VCaP (cell line): ENCODE data around the gene PDZD8.

Experiments
- H3K27ac ChIP-seq: fragments of 450-650 bp; 2 replicates; pipeline ENCODE4 v1.5.1; 2017
- TF ChIP-seq, protein P1 (sequence below): fragments of 450-650 bp; conservative IDR thresholded peaks from 2 replicates; pipeline ENCODE4 v1.5.1; 2017; ENCODE audit warnings: mild to moderate bottlenecking, moderate library complexity

Gene PDZD8

DNA sequence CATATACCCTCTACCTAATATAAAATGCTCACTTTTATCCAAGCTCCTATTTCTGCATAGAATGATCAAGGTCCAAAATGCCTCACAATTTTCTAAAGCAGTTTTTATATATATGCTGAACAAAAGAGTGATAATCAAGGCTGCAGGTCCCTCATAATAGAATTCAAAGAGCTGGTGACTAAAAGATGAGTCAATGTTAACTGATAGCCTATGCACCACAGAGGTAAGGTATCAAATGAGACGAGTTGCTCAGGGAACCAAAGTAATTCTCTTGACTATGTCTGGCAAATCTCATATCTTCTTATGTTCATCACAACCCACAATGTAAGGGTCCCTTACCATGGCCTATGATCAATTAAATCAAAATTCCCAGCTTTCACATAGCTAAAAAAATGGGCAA is 15.2 kb downstream of the PDZD8 start:
- TF ChIP-seq, protein P1, sequence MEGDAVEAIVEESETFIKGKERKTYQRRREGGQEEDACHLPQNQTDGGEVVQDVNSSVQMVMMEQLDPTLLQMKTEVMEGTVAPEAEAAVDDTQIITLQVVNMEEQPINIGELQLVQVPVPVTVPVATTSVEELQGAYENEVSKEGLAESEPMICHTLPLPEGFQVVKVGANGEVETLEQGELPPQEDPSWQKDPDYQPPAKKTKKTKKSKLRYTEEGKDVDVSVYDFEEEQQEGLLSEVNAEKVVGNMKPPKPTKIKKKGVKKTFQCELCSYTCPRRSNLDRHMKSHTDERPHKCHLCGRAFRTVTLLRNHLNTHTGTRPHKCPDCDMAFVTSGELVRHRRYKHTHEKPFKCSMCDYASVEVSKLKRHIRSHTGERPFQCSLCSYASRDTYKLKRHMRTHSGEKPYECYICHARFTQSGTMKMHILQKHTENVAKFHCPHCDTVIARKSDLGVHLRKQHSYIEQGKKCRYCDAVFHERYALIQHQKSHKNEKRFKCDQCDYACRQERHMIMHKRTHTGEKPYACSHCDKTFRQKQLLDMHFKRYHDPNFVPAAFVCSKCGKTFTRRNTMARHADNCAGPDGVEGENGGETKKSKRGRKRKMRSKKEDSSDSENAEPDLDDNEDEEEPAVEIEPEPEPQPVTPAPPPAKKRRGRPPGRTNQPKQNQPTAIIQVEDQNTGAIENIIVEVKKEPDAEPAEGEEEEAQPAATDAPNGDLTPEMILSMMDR: no peak
- H3K27ac ChIP-seq: no peak overlapping the region; the same call in 1 of the 2 replicates

DNA sequence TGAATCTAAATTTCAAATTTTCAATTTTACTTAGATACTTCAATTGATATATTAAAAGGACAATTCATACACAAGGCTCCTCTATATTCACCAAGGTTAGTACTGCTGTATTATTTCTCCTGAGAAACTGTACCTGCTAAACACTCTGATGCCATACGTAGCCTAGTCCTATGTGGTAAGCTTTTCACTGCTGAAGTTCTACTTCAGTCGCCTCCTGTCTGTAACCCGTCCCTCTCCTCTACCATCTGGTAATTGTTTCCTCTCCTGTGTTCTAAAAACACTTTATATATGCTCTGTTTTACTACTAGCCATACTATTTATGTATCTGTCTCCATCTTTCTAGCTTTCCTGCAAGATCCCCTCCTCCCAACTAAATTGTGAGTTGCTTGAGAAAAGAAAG is 20.2 kb downstream of the PDZD8 start:
- no peak overlapping the region for H3K27ac ChIP-seq
- TF ChIP-seq, protein P1: no peak

DNA sequence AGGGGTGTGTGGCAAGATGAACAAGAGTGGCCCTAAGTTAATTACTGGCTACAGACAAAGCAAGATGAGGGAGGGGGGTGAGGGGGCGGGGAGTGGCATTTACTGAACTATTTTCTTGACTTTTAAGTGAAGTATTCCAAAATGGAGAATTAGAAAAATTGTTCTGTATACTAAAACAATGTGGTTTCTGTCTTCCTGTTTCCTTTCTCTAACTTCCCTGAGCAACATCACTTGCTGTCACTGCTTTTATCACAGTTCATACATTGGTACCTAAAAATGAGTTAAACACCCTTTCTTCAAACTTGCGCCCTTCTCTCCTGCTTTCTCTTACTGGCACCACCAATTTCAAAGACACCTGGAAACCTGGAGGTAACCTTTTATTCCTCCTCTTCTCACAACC is 21.6 kb downstream of the PDZD8 start:
- no peak overlapping the region for H3K27ac ChIP-seq
- TF ChIP-seq, protein P1: no peak

DNA sequence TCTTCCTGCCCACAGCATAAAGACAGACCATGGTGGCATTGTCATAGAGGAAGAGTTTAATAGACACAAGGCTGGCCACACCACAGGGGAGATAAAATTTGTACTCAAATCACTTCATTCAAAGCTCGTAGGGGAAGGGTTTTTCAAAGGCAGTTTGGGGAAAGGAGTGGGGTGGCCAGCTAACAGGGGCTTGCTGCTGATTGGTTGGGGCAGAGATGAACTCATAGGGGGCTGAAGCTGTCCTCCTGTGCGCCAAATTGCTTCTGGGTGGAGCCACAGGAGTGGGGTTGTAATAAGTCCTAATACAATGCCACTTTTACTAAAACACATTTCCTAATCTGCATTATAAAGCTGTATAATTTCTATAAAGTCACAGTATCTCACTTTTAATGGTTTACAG is 22.5 kb downstream of the PDZD8 start:
- no peak overlapping the region for H3K27ac ChIP-seq
- TF ChIP-seq, protein P1: no peak

DNA sequence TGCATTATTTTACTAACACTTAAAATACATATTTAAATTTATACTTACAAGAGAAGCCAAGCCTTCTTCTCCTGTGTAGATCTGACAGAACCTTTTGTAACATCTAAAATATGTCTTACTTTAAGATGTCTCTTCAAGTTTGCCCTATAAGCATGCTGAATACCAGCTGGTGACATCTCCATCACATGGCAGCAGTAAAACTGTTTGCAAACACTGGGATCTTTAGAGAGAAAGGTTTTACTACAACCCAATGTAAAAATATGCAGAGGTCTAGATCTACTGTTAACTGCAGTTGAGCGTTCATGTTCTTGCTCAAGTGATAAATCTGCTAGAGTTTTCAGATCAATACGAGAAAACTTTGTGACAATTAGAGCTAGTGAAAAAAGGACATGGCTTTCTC is 23.2 kb downstream of the PDZD8 start:
- no peak overlapping the region for H3K27ac ChIP-seq
- TF ChIP-seq, protein P1: no peak

DNA sequence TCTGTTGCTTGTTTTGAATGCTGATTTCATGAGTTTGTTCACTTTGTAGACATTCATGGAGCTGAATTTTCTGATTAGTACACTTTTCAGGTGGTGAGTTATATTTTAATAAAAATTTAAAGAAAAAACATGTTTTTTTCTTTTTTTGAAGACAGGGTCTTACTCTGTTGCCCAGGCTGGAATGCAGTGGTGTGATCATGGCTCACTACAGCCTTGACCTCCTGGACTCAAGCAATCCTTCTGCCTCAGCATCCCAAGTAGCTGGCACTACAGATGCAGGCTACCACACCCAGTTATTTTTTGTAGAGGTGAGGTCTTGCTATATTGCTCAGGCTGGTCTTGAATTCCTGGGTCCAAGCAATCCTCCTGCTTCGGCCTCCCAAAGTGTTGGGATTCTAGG is 23.7 kb downstream of the PDZD8 start:
- TF ChIP-seq, protein P1: no peak
- no peak overlapping the region for H3K27ac ChIP-seq

DNA sequence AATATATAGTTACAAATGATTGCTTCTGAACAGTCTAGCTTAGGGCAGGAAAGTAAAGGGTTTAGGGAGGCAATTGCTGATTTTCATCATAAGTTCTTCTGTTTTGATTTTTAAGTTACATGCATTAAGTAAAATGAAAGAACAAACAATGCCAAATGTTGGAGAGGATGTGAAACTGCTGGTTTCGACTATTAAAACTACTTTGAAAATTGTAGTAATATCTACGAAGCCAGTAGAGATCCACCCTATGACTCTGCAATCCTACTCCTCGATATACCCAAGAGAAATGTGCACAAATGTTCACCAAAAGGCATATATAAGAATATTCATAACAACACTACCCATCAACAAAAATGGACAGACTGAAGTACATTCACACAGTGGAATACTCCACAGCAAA is 24.3 kb downstream of the PDZD8 start:
- no peak overlapping the region for H3K27ac ChIP-seq
- TF ChIP-seq, protein P1: no peak

DNA sequence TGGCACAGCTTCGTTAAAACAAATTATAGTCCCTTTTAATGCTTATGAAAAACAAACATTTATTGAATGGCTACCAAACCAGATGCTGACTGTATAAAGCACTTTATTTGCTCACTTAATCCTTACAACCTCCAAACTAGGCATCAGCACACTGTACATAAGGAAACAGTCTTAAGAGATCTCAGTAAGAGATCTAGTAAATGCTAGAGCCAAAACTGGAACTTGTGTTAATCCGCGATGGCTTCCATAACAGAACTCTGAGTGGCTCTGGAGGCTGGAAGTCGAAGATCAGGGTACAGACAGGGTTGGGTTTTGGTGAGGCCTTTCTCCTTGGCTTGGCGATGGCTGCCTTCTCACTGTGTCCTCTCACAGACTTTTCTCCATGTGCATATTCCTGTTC is 27.0 kb downstream of the PDZD8 start:
- TF ChIP-seq, protein P1: no peak
- peak overlapping the region; percentile 46 for H3K27ac ChIP-seq
